GM21723 (cell line): Measurements from ENCODE around the gene MARCHF11.

Experiments
- ATAC-seq: cut with Tn5 transposase; IDR thresholded peaks from one replicate; pipeline ENCODE4 v1.9.1; 2021; ENCODE audit warnings: mild to moderate bottlenecking, moderate library complexity; ENCODE audit not compliant: unreplicated experiment

Gene MARCHF11

GRCh38 chr5:16061163-16061562 lies 118.4 kb downstream of the MARCHF11 start:
- no peak for ATAC-seq

GRCh38 chr5:16057277-16057676 lies 122.3 kb downstream of the MARCHF11 start:
- no peak for ATAC-seq

- no peak for ATAC-seq
These were observed 128.3 kb downstream of the MARCHF11 start for GRCh38 chr5:16051246-16051755.

- no peak for ATAC-seq
These were observed 129.2 kb downstream of the MARCHF11 start for GRCh38 chr5:16050414-16050813.

- no peak for ATAC-seq
These were observed 129.8 kb downstream of the MARCHF11 start for GRCh38 chr5:16049761-16050160.

- no peak for ATAC-seq
These were observed 131.5 kb downstream of the MARCHF11 start for GRCh38 chr5:16048132-16048531.

GRCh38 chr5:16043349-16043965 lies 136.1 kb downstream of the MARCHF11 start:
- ATAC-seq, result no peak

- ATAC-seq, result no peak
These were observed 142.3 kb downstream of the MARCHF11 start for GRCh38 chr5:16037121-16037845.

- no peak for ATAC-seq
These were observed 145.1 kb downstream of the MARCHF11 start for GRCh38 chr5:16034319-16035001.

- ATAC-seq, result no peak
These were observed 146.2 kb downstream of the MARCHF11 start for GRCh38 chr5:16033187-16033925.

GRCh38 chr5:16028708-16029107 lies 150.9 kb downstream of the MARCHF11 start:
- ATAC-seq, result no peak

GRCh38 chr5:16025681-16026080 lies 153.9 kb downstream of the MARCHF11 start:
- no peak for ATAC-seq

GRCh38 chr5:16018970-16019369 lies 160.6 kb downstream of the MARCHF11 start:
- no peak for ATAC-seq

- ATAC-seq, result no peak
These were observed 161.9 kb downstream of the MARCHF11 start for GRCh38 chr5:16017720-16018119.
